WTC11 (cell line): ENCODE measurements around the gene SLIT1.

Experiments used
- SP1 ChIP-seq: sonication (generic); formaldehyde crosslinking; conservative IDR thresholded peaks from 2 replicates; pipeline ENCODE4 v1.8.1; 2022; ENCODE audit warnings: missing genetic modification reagents
- ZNF219 ChIP-seq: sonication (generic); formaldehyde crosslinking; IDR thresholded peaks from 2 replicates; pipeline ENCODE4 v1.8.0; 2023; ENCODE audit warnings: missing genetic modification reagents, mild to moderate bottlenecking, borderline replicate concordance
- TF ChIP-seq, protein P1 (sequence below): fragments of 200-600 bp; IDR thresholded peaks from 2 replicates; pipeline ENCODE4 v1.8.0; 2022; ENCODE audit warnings: antibody characterized with exemption
- TF ChIP-seq, protein P2 (sequence below): sonication (generic); formaldehyde crosslinking; IDR thresholded peaks from 2 replicates; pipeline ENCODE4 v1.8.0; 2023; ENCODE audit warnings: missing genetic modification reagents
- TF ChIP-seq, protein P3 (sequence below): sonication (generic); formaldehyde crosslinking; IDR thresholded peaks from 2 replicates; pipeline ENCODE4 v1.8.0; 2022; ENCODE audit warnings: mild to moderate bottlenecking, missing genetic modification reagents

DNA sequence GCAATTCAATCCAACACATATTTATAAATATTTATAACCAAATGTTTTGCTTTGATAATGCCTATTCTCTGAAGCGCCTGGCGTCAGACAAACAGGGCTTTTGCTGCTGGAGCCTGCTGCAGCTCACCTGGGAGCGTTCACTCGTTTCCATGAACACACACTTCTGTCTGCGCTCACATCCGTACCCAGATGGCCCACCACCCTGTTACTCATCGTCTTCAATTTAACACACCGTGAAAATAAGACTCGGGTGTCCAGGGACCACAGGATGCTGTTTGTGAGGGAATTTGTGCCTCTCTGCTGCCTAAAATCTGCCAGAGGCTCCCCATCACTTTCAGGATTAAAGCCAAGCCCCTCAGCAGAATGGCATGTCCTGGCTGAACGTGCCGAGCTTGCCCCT lies 74.1 kb downstream of the SLIT1 start:
- TF ChIP-seq, protein P1, sequence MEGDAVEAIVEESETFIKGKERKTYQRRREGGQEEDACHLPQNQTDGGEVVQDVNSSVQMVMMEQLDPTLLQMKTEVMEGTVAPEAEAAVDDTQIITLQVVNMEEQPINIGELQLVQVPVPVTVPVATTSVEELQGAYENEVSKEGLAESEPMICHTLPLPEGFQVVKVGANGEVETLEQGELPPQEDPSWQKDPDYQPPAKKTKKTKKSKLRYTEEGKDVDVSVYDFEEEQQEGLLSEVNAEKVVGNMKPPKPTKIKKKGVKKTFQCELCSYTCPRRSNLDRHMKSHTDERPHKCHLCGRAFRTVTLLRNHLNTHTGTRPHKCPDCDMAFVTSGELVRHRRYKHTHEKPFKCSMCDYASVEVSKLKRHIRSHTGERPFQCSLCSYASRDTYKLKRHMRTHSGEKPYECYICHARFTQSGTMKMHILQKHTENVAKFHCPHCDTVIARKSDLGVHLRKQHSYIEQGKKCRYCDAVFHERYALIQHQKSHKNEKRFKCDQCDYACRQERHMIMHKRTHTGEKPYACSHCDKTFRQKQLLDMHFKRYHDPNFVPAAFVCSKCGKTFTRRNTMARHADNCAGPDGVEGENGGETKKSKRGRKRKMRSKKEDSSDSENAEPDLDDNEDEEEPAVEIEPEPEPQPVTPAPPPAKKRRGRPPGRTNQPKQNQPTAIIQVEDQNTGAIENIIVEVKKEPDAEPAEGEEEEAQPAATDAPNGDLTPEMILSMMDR = no peak
- TF ChIP-seq, protein P2, sequence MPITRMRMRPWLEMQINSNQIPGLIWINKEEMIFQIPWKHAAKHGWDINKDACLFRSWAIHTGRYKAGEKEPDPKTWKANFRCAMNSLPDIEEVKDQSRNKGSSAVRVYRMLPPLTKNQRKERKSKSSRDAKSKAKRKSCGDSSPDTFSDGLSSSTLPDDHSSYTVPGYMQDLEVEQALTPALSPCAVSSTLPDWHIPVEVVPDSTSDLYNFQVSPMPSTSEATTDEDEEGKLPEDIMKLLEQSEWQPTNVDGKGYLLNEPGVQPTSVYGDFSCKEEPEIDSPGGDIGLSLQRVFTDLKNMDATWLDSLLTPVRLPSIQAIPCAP (CRISPR knock-in tag) = no peak
- TF ChIP-seq ZNF219 (CRISPR knock-in tag) (no peak), SP1 (CRISPR knock-in tag) (no peak)
- TF ChIP-seq, protein P3, sequence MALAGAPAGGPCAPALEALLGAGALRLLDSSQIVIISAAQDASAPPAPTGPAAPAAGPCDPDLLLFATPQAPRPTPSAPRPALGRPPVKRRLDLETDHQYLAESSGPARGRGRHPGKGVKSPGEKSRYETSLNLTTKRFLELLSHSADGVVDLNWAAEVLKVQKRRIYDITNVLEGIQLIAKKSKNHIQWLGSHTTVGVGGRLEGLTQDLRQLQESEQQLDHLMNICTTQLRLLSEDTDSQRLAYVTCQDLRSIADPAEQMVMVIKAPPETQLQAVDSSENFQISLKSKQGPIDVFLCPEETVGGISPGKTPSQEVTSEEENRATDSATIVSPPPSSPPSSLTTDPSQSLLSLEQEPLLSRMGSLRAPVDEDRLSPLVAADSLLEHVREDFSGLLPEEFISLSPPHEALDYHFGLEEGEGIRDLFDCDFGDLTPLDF (CRISPR knock-in tag) = no peak
